GM21381 (cell line): ENCODE data around the gene ATXN7.

Source experiments
- ATAC-seq: cut with Tn5 transposase; IDR thresholded peaks from one replicate; pipeline ENCODE4 v1.9.1; 2021; ENCODE audit warnings: mild to moderate bottlenecking, moderate library complexity; ENCODE audit not compliant: unreplicated experiment

ATXN7 gene

GRCh38 chr3:63905731-63906620 lies 42.3 kb downstream of the ATXN7 start:
- ATAC-seq: no peak

GRCh38 chr3:63908081-63908736 lies 44.5 kb downstream of the ATXN7 start:
- no peak for ATAC-seq

GRCh38 chr3:63908776-63909175 lies 45.1 kb downstream of the ATXN7 start:
- no peak for ATAC-seq

DNA sequence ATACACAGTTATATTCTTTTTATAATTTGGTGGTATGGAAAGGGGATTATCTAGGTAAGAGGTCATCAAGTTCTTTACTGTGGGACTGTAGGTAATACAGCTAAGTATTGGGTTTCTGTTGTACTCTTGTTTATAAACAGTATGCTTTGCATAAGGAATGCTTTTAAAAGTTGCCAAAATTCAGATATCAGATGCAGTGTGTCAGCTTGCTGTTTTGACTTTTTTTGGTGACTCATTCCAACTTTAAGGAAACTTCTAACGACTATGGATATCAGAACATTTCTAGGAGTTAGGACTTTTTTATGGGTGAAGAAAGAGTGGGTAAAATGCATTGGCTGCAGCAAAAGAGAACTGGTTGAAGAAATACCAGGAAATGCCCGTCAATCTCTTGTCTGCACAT lies 45.8 kb downstream of the ATXN7 start:
- no peak for ATAC-seq

DNA sequence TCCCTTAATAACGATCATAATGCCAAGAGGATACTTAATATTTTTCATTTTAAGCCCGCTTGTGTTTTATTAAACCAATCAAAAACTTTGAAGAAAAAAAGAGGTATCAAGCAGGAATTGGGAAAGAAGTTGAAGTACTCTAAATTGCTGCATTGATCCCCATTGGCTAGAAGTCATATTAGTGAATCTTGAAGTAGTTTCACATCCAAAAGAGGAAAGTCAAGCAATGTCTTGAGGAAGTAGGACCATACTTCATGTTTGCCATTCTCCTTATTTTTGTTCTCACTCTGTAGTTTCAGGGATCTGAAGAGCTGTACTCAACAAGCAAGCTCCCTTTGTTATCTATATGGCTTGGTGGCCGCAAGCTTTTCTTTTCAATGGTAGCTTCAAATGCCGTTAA lies 46.3 kb downstream of the ATXN7 start:
- ATAC-seq: no peak

- ATAC-seq: no peak
These were observed 47.2 kb downstream of the ATXN7 start for GRCh38 chr3:63910891-63911290.

DNA sequence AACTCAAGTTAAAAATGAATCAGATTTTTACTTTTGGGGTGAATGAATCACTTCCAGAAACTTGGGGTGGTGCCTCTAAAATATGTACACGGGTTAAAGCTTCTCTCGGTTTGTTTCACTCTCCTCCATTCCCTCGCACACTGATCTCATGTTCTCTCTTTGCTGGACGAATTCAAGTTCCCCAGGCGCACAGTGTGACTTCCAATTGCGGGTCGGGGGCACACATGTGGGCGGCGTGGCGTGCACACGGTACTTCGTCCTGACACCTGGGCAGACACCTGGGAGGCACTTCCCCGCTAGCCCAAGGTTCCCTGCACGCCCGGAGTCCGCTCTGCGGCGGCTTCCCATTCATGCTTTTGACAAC lies 47.8 kb downstream of the ATXN7 start:
- ATAC-seq: no peak

DNA sequence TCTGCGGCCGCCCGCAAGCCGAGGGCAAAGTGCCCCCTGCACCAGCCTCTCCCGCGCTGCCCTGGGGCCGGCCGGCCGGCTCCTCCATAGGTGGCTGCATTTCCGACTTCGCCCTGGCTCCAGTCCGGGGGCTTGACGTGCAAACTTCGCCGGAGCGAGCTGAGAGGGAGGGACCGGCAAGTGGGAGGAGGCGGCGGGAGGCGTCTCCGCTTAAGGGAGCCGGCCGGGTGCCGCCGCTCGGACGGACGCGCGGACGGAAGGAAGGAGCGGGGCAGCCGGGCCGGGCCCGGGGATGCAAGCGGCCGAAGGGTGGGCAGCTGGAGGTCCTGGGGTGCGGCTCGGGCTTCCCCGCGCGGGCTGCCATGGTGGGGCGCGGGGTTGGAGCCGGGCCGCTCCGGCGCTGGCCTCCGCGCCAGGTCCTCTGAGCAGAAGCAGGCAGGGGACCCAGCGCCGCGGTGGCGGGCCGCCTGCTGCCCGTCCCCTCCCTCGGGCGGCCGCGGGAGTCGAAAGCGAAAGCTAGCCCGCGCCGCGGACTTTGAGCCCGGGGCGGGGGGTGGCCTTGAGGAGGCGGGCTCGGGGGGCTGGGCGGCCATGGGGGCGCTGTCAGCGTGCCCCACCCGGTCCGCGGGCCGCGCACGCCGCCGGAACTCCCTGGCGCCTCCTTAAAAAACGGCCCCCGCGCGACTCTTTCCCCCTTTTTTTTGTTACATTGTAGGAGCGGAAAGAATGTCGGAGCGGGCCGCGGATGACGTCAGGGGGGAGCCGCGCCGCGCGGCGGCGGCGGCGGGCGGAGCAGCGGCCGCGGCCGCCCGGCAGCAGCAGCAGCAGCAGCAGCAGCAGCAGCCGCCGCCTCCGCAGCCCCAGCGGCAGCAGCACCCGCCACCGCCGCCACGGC lies 48.5 kb downstream of the ATXN7 start, which contains the start of gene SCAANT1:
Gene SCAANT1 (minus strand): TSS at position 511 of the 895 bp plus-strand sequence.
- ATAC-seq: peak; percentile 77

GRCh38 chr3:63912768-63913588 lies 49.3 kb downstream of the ATXN7 start:
- peak; percentile 13 for ATAC-seq

DNA sequence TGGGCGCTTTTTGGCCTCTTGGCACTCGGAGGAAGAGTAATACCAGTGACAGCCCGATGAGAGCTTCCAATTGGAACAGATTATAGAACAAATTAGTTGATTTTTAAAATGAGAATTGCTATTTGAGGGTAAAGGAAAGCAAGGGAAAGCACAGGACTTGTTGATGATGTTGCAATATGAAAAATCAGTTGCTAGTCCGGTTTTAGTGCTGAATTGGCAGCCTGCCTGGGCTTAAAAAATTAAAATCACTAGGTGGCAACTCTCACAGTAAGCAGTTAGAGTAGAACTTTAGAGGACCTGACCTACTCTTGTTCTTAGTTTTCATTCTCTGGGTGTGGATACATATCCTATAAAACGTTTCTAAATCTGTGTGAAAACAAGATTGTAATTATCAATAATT lies 50.6 kb downstream of the ATXN7 start:
- ATAC-seq: no peak

DNA sequence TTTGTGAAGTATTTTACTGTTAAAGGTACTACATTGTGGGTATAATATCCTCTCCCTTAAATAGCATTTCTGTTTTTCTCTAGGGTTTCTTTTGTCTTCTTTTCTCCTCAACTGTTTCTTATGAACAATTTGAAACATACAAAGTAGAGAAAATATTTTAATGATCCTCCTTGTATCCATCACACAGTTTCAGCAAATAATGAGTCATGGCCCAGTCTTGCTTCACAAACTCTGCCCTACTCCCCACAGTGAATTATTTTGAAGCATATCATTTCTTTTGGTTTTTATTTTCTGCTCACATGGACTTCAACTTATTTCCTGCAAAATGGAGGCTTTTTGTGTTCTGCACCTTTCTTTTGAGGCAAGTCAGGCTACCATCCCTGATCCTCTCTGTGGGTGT lies 54.7 kb downstream of the ATXN7 start:
- no peak for ATAC-seq

DNA sequence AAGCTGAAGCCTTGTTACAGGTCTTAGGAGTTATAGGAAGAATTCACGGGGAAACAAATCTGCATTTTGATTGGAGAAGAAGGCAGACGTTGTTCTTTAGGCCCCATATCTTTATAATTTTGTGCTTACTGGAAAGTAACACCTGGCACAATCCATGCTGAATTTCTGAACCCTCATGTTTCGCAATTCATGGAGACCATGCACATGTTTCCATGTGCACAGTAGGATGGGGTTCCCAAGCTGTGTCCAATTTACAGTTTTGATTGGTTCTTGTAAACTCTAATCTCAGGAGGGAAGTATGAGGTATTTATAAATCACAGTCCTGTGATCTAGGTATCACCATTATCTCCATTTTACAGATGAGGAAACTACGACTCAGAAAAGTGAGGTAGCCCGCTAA lies 56.3 kb downstream of the ATXN7 start:
- ATAC-seq: no peak

DNA sequence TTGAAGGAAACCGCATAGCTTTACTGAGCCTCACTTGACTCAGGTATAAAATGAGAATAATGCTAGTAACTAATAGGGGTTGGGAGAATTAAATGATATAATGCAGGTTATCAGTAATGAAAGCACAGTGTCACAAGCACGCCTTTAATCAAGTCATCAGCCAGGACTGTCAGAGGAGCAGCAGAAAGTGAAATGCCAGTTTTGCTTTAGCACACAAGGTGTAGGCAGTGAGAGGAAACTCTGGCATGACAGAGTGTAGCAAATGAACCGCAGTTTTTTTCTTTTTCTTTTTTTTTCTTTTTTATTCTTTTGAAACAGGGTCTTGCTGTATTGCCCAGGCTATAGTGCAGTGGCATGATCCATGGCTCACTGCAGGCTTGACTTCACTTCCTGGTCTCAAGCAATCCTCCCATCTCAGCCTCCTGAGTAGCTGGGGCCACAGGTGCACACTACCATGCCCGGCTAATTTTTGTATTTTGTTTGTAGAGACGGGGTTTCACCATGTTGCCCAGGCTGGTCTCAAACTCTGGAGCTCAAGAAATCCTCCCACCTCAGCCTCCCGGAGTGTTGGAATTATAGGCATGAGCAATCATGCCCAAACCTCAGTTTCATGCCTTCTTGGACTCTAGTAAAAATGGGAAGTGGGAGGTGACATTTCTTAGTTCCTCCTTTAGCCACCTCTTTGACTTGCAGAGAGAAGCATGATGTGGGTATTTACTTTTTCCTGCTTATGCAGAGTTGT lies 58.2 kb downstream of the ATXN7 start:
- ATAC-seq: peak; percentile 89

- ATAC-seq: no peak
These were observed 59.0 kb downstream of the ATXN7 start for GRCh38 chr3:63922491-63923199.

GRCh38 chr3:63926309-63926708 lies 62.6 kb downstream of the ATXN7 start:
- no peak for ATAC-seq

GRCh38 chr3:63927422-63928280 lies 64.0 kb downstream of the ATXN7 start:
- peak; percentile 68 for ATAC-seq

DNA sequence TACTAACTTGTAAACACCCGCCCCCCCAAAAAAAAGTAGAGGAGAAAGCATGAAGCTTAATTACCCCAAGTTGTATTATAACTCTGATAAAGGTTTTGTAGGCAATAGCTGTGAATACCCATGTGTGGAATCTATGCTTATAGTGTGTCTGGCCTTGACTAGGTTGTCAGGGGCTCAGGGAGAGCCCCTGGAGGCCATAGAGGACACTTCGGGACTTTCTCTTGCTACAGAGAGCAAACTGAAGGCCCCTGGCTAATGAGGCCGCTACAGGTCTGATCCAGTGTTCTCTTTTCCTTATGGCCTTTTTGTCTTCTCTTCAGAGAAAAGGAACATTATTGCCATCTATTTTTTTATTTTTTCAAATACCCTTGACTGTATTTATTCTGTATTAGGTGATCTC lies 67.6 kb downstream of the ATXN7 start:
- ATAC-seq: no peak

- ATAC-seq: no peak
These were observed 69.0 kb downstream of the ATXN7 start for GRCh38 chr3:63932509-63933212.
